SK-N-MC (cell line): ENCODE data around the gene CAMSAP1.

Experiments
- EZH2 ChIP-seq: fragments of 200-600 bp; sonication (generic); IDR thresholded peaks from one replicate; pipeline ENCODE4 v1.6.1; 2017; ENCODE audit warnings: antibody characterized with exemption
- FOXP2 ChIP-seq: optimal IDR thresholded peaks from 2 replicates; pipeline ENCODE3; 2011; ENCODE audit warnings: mild to moderate bottlenecking, moderate library complexity; ENCODE audit not compliant: insufficient read depth; ENCODE audit errors: extremely low read length, control extremely low read depth
- POLR2AphosphoS5 ChIP-seq: IDR thresholded peaks from 2 replicates; pipeline ENCODE4 v1.6.1; 2012; ENCODE audit warnings: mild to moderate bottlenecking, low read depth, low read length, borderline replicate concordance

DNA sequence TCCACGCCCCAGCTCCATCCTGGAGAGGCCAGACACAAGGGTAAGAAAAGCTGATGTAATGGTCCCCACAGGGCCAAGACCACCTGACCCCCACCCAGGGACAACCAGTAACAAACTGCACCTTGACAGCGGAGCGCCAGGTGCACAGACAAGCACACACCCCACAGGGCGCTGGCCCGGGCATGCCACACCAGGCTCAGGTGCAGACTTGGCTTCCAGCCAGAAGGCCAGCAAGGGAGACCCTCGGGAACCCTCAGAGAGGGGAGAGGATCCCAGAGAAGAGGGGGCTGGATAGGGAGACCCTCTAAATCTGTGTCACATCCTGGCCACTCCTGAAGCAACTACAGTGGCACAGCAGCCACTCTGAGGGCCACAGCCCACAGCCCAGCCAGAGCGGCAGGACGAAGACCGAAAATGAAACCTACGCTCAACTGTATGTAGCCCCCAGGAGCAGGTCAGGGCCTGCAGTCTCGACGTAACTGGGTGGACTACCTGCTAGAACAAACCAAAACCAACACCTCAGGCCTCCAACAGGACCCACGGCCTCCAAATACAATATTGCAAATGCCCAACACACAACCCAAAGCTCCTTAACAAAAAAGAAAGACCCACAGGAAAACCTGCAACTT is 18.5 kb downstream of the CAMSAP1 start:
- TF ChIP-seq EZH2 = no peak
- no peak for TF ChIP-seq POLR2AphosphoS5
- TF ChIP-seq FOXP2 = no peak
